Measurements from ENCODE around the gene PROZ.

DNA sequence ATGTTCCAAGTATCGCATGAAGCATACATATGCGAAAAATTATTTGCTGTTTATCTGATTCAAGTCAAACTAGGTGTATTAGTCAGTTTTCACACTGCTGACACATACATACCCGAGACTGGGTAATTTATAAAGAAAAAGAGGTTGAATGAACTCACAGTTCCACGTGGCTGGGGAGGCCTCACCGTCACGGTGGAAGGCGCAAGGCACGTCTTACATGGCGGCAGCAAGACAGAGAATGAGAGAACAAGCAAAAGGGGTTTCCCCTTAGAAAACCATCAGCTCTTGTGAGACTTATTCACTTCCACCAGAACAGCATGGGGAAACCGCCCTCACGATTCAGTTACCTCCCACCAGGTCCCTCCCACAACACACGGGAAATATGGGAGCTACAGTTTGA is 13.0 kb upstream of the PROZ start:
- TF ChIP-seq, protein P1, sequence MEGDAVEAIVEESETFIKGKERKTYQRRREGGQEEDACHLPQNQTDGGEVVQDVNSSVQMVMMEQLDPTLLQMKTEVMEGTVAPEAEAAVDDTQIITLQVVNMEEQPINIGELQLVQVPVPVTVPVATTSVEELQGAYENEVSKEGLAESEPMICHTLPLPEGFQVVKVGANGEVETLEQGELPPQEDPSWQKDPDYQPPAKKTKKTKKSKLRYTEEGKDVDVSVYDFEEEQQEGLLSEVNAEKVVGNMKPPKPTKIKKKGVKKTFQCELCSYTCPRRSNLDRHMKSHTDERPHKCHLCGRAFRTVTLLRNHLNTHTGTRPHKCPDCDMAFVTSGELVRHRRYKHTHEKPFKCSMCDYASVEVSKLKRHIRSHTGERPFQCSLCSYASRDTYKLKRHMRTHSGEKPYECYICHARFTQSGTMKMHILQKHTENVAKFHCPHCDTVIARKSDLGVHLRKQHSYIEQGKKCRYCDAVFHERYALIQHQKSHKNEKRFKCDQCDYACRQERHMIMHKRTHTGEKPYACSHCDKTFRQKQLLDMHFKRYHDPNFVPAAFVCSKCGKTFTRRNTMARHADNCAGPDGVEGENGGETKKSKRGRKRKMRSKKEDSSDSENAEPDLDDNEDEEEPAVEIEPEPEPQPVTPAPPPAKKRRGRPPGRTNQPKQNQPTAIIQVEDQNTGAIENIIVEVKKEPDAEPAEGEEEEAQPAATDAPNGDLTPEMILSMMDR (conservative IDR thresholded peaks at IDR 0.05 in 1 of 2, IDR thresholded peaks at IDR 0.05 in 1 of 2; ENCODE audit: extremely low read depth in 1 of 2, insufficient read depth in 1 of 2, low read depth in 1 of 2, low read length in 2 of 2) = no peak
- TF ChIP-seq EZH2 (IDR thresholded peaks at IDR 0.05; ENCODE audit: borderline replicate concordance, low read length) = no peak

Measured in mammary epithelial cell (primary cell).